T follicular helper cell (primary cell): Measurements from ENCODE around the gene ITFG1.
"Not testable (repeated sequence)": the region's sequence is repeated elsewhere in the genome, so short reads cannot be mapped to it uniquely, and the experiment has no call there.

ENCODE experiments used
- DNase-seq: peaks from one replicate; pipeline ENCODE4 v3.0.0-alpha.2; 2020; ENCODE audit warnings: low read depth

The ITFG1 gene

DNA sequence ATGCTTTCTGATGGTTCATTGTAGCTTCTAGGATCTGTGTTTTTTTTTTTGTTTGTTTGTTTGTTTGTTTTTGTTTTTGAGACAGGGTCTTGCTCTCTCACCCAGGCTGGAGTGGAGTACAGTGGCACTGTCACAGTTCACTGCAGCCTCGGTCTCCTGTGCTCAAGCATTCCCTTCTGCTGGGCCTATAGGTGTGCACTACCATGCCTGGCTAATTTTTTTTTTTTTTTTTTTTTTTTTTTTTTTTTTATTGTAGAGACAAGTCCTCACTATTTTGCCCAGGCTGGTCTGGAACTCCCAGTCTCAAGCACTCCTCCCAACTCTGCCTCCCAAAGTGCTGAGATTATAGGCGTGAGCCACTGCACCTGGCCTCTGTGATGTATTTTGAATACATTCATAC lies 12.1 kb upstream of the ITFG1 start:
- not testable (repeated sequence) for DNase-seq

- no peak for DNase-seq
Observed at GRCh38 chr16:47470810-47471209, 9.9 kb upstream of the ITFG1 start.

GRCh38 chr16:47470211-47470610 lies 9.3 kb upstream of the ITFG1 start:
- no peak for DNase-seq

DNA sequence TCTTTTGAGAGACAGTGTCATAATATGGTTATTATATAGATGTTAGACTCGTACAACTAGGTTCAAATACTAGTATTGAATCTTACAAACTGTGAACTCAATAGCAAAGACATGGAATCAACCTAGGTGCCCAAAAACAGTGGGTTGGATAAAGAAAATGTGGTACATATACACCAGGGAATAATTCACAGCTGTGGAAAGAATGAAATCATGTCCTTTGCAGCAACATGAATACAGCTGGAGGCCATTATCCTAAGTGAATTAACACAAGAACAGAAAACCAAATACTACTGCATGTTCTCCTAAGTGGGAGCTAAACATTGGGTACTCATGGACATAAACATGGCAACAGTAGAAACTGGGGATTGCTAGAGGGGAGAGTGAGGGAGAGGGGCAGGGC lies 8.4 kb upstream of the ITFG1 start:
- no peak for DNase-seq

- not testable (repeated sequence) for DNase-seq
Observed at GRCh38 chr16:47468070-47468689, 7.3 kb upstream of the ITFG1 start.

- no peak for DNase-seq
Observed at GRCh38 chr16:47467501-47467900, 6.6 kb upstream of the ITFG1 start.

GRCh38 chr16:47465919-47466630 lies 5.2 kb upstream of the ITFG1 start:
- no peak for DNase-seq

DNA sequence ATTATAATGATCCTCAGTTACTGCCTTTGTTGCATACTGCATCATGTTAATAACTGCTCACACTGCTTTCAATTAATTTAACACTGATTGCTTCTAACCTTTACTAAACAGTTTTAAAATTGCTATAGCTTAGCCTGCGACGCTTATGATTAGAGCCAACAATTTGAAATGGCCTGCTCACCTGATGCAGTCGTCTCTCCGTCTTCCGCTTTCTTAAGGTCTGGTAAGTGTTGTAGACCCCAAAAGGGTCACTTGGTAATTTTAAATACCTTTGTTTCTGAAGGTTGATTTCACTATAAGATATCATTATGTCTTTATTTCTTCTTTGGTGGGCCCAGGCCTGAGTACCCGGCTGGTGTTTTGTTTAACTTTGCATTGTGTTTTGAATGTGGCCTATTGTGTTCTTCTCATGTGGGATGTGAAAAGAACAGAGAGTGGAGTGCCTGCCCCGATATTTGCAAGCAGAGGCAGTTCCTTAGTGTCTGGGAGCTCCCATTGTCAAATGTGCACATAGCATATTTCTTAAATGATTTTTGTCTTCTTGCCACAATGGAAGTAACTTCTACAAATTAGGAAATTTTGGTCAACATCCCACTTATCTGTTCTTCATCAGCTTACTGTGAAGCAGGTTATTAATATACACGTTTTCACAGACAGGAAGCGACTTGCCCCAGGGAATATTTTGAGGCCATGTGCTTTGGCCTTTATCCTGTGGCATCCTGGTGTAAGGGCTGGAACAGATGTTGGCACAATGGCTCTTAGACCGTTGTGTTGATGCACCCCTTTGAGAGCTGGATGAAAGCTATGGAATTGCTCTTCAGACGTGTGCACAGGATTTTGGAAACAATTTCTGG lies 3.1 kb upstream of the ITFG1 start:
- no peak for DNase-seq

- DNase-seq, result no peak
Observed at GRCh38 chr16:47461598-47462266, 869 bp upstream of the ITFG1 start.

- no peak for DNase-seq
Observed at GRCh38 chr16:47460359-47460710, 528 bp downstream of the ITFG1 start.

- DNase-seq, result no peak
Observed at GRCh38 chr16:47459603-47460002, 1.3 kb downstream of the ITFG1 start.

GRCh38 chr16:47458331-47458730 lies 2.5 kb downstream of the ITFG1 start:
- DNase-seq, result no peak

DNA sequence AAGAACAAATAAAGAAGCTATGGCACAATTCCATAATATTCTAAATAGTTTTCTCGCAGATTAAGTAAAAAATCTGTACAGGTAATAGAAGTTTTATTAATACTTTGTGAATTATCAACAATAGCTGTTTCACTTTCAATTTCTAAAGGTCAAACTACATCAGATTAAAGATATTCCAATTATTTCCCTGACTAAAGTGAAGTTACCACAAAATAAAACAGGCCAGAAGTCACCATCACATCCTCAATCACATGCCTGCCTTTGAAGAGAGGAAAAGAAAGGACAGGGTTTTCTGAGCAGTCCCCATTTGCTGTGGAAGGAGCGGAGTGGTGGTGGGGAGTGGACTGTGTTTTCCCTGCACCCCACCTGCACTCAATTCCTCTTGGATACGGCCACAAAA lies 11.1 kb downstream of the ITFG1 start:
- no peak for DNase-seq

DNA sequence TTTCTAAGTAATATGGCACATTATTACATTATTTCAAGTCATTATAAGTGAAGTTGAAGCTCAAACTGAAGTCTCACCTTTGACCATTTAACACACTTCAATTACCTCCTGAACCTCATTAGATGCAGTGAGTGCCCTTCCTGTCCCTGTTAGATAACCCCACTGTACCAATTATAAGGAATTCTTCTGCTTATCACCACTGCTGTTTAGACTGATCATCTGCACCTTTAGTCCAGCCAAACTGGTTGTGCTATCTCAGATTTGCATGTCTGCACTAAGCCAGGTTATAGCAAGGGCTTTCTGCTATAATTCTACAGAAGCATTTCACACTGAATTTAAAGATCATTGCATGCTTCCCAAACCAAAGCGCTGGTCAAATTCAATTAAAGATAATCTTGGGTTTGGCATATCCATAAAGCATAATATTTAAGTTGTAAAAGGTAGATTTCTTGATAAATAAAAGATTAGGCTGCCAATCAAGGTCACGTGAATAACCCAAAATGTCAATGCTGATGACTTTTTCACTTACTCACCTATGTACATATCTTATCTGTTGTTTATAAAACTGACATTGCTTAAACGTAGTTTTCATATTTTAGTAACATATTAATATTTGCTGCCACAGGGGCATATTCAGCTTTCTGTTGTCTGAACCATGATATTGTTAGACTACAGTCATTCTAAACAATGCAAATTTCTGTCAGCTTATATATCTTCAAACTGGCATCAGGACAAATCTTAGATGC lies 11.9 kb downstream of the ITFG1 start:
- DNase-seq, result no peak

DNA sequence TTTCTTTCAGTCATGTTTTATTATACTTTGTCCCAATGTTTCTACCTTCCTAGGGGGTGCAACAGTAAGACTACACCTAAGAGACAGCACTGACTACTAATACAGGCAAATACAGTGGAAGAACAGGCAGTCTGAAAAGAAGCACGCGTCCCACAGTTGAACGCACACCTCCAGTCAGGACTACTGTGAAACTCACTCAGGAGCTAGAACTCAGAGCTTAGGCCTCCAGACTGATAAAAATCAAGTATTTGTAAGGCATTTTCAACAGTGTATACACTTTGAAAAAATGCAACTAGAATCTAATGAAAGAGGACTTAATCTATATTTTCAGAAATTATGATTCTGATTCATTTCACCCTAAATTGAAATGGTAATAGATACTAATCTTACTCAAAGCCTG lies 14.4 kb downstream of the ITFG1 start:
- no peak for DNase-seq

GRCh38 chr16:47442884-47443283 lies 18.0 kb downstream of the ITFG1 start:
- not testable (repeated sequence) for DNase-seq

DNA sequence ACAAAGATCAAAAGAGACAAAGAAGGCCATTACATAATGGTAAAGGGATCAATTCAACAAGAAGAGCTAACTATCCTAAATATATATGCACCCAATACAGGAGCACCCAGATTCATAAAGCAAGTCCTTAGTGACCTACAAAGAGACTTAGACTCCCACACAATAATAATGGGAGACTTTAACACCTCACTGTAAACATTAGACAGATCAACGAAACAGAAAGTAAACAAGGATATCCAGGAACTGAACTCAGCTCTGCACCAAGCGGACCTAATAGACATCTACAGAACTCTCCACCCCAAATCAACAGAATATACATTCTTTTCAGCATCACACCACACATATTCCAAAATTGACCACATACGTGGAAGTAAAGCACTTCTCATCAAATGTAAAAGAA lies 20.8 kb downstream of the ITFG1 start:
- DNase-seq, result not testable (repeated sequence)

GRCh38 chr16:47434274-47434673 lies 26.6 kb downstream of the ITFG1 start:
- not testable (repeated sequence) for DNase-seq

- DNase-seq, result no peak
Observed at GRCh38 chr16:47431960-47432359, 28.9 kb downstream of the ITFG1 start.

DNA sequence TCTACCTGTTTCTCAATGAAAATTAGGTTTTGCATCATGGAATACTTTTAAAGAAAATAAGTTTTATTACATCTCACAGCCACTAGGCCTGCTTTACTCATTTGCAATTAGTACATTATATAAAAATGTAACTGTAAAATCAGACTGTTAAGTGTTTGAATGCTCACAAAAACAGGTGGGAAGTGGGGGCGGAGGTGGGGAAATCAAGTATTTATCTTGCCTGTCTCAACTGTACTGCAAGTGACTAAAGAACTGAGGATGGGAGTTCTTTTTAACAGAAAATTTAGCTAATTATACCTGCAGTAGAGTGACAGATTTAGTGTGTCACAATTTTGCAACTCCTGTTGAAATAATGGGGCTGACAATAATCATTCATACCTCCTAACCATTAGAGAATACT lies 34.1 kb downstream of the ITFG1 start:
- DNase-seq, result no peak

DNA sequence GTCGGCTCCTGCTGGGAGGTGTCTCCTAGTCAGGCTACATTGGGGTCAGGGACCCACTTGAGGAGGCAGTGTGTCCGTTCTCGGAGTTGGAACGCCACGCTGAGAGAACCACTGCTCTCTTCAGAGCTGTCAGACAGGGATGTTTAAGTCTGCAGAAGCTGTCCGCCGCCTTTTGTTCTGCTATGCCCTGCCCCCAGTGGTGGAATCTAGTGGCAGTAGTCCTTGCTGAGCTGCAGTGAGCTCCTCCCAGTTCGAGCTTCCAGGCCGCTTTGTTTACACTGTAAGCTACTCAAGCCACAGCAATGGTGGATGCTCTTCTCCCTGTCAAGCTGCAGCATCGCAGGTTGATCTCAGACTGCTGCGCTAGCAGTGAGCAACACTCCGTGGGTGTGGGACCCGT lies 36.0 kb downstream of the ITFG1 start:
- DNase-seq, result no peak

- DNase-seq, result no peak
Observed at GRCh38 chr16:47416869-47417268, 44.0 kb downstream of the ITFG1 start.
